HG02571 (cell line): ENCODE data around the gene ARGFX.
"Not testable (repeated sequence)": the region's sequence is repeated elsewhere in the genome, so short reads cannot be mapped to it uniquely, and the experiment has no call there.

Experiments
- ATAC-seq: cut with Tn5 transposase; IDR thresholded peaks from one replicate; pipeline ENCODE4 v1.9.1; 2021; ENCODE audit warnings: mild to moderate bottlenecking, moderate library complexity; ENCODE audit not compliant: unreplicated experiment

Gene ARGFX

GRCh38 chr3:121598564-121598963 is 30.8 kb downstream of the ARGFX start:
- ATAC-seq, result no peak

GRCh38 chr3:121599900-121600299 is 32.2 kb downstream of the ARGFX start:
- not testable (repeated sequence) for ATAC-seq

GRCh38 chr3:121601212-121601812 is 33.6 kb downstream of the ARGFX start:
- ATAC-seq, result no peak

GRCh38 chr3:121604759-121605158 is 37.0 kb downstream of the ARGFX start:
- no peak for ATAC-seq

GRCh38 chr3:121606106-121606505 is 38.4 kb downstream of the ARGFX start:
- ATAC-seq, result no peak
